Smooth muscle cell (in vitro differentiated cells): Measurements from ENCODE around the gene CADM4. TPM values are rescaled to one million over a fixed set of nuclear protein-coding genes. Genes with fewer than 3 reads are reported as not detected.

Source experiments
- DNase-seq: peaks from one replicate; lab custom pipeline; 2025; ENCODE audit not compliant: unreplicated experiment; lab: John Stamatoyannopoulos, UW
- H2AFZ ChIP-seq: fragments of 200-600 bp; sonication (generic); 2 replicates; pipeline ENCODE4 v1.6.0; 2016; ENCODE audit warnings: antibody characterized with exemption, low read depth, mild to moderate bottlenecking
- H3F3A ChIP-seq: fragments of 200-600 bp; sonication (generic); 2 replicates; pipeline ENCODE4 v1.6.0; 2017; ENCODE audit warnings: antibody characterized with exemption, low read depth
- H3K27ac ChIP-seq: fragments of 200-600 bp; sonication (generic); 2 replicates; pipeline ENCODE4 v1.5.1; 2016; ENCODE audit warnings: low read depth, mild to moderate bottlenecking
- H3K27me3 ChIP-seq: fragments of 200-600 bp; sonication (generic); 2 replicates; pipeline ENCODE4 v1.6.1; 2016; ENCODE audit warnings: low read depth, mild to moderate bottlenecking
- H3K36me3 ChIP-seq: fragments of 200-600 bp; sonication (generic); 2 replicates; pipeline ENCODE4 v1.5.1; 2016; ENCODE audit warnings: low read depth
- H3K4me1 ChIP-seq: fragments of 200-600 bp; sonication (generic); 2 replicates; pipeline ENCODE4 v1.5.1; 2016; ENCODE audit warnings: low read depth
- H3K4me2 ChIP-seq: fragments of 200-600 bp; sonication (generic); 2 replicates; pipeline ENCODE4 v1.6.0; 2016; ENCODE audit warnings: mild to moderate bottlenecking
- H3K4me3 ChIP-seq: fragments of 200-600 bp; sonication (generic); 2 replicates; pipeline ENCODE4 v1.5.1; 2016; ENCODE audit warnings: mild to moderate bottlenecking
- H3K79me2 ChIP-seq: fragments of 200-600 bp; sonication (generic); 2 replicates; pipeline ENCODE4 v1.6.0; 2016; ENCODE audit warnings: low read depth, mild to moderate bottlenecking
- H3K9ac ChIP-seq: fragments of 200-600 bp; sonication (generic); 2 replicates; pipeline ENCODE4 v1.6.0; 2016; ENCODE audit warnings: low read depth
- H3K9me3 ChIP-seq: fragments of 200-600 bp; sonication (generic); replicated peaks from 2 replicates; pipeline ENCODE4 v1.5.1; 2016; ENCODE audit warnings: low read depth
- H4K20me1 ChIP-seq: fragments of 200-600 bp; sonication (generic); 2 replicates; pipeline ENCODE4 v1.6.0; 2016; ENCODE audit warnings: low read depth
- WGBS: methylation state at CpG from one replicate; pipeline ENCODE4 v1.1.7; 2016; ENCODE audit warnings: low lambda C conversion rate; 5-methylcytosine and 5-hydroxymethylcytosine counted together
- polyA plus RNA-seq: library from polyadenylated mRNA; unstranded; fragments of >200 nt; fragmentation: Nextera tagmentation; extraction: Ambion mirVana; gene quantifications from 2 replicates; pipeline ENCODE4 v1.2.1, GENCODE V29; 2016
- total RNA-seq: library from RNA; depleted of rRNA; stranded (reverse); fragments of >200 nt; gene quantifications from 2 replicates; pipeline ENCODE4 v1.2.3, GENCODE V29; 2014
- TF ChIP-seq, protein P1 (sequence below): fragments of 200-600 bp; sonication (generic); IDR thresholded peaks from 2 replicates; pipeline ENCODE4 v1.5.1; 2017; ENCODE audit warnings: borderline replicate concordance, mild to moderate bottlenecking, antibody characterized with exemption; ENCODE audit not compliant: insufficient read depth, poor library complexity, severe bottlenecking

The CADM4 gene
- total and polyA plus RNA-seq, 2 experiments from 2014 or later, result 1.9 to 2.4 TPM

DNA sequence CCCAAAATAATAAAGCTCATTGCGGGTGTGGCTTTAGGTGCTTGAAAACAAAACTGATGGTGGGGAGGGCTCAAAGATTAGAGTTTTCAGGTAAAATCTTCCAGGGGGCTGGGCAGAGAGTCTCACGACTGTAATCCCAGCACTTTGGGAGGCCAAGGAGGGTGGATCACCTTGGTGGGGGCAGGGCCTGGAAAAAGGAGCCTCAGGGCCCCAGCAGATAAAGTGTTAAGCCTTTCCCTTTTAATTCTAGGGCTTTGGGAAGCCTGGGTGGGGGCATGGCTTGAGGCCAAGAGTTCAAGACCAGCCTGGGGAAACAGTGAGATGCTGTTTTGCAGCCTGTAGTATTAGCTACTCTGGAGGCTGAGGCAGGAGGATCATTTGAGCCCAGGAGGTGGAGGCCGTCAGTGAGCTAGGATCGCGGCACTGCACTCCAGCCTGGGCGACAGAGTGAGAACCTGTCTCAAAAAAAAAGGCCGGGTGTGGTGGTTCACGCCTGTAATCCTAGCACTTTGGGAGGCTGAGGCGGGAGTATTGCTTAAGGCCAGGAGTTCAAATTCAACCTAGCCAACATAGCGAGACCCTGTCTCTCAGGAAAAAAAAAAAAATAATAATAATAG is 45.5 kb downstream of the CADM4 start:
- Histone ChIP-seq H3K4me1 (peaks cover 13% of the 10 kb centered on the region), H3K27me3 (no peaks in the 10 kb centered on the region), H3K9me3 (no peaks in the 10 kb centered on the region), H3K79me2 (peaks cover 58% of the 10 kb centered on the region), H3F3A (no peaks in the 10 kb centered on the region), H3K9ac (peak overlapping the region; percentile 96), H4K20me1 (peaks cover 50% of the 10 kb centered on the region), H3K27ac (peak overlapping the region; percentile 100), H3K4me3 (peak overlapping the region; percentile 81), H3K4me2 (peak overlapping the region; percentile 91), H3K36me3 (no peaks in the 10 kb centered on the region), H2AFZ (no peak overlapping the region)
- no peak for DNase-seq
- TF ChIP-seq, protein P1, sequence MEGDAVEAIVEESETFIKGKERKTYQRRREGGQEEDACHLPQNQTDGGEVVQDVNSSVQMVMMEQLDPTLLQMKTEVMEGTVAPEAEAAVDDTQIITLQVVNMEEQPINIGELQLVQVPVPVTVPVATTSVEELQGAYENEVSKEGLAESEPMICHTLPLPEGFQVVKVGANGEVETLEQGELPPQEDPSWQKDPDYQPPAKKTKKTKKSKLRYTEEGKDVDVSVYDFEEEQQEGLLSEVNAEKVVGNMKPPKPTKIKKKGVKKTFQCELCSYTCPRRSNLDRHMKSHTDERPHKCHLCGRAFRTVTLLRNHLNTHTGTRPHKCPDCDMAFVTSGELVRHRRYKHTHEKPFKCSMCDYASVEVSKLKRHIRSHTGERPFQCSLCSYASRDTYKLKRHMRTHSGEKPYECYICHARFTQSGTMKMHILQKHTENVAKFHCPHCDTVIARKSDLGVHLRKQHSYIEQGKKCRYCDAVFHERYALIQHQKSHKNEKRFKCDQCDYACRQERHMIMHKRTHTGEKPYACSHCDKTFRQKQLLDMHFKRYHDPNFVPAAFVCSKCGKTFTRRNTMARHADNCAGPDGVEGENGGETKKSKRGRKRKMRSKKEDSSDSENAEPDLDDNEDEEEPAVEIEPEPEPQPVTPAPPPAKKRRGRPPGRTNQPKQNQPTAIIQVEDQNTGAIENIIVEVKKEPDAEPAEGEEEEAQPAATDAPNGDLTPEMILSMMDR, result no peak
- 97% methylated on average over 10 of the region's 10 CpGs for WGBS

DNA sequence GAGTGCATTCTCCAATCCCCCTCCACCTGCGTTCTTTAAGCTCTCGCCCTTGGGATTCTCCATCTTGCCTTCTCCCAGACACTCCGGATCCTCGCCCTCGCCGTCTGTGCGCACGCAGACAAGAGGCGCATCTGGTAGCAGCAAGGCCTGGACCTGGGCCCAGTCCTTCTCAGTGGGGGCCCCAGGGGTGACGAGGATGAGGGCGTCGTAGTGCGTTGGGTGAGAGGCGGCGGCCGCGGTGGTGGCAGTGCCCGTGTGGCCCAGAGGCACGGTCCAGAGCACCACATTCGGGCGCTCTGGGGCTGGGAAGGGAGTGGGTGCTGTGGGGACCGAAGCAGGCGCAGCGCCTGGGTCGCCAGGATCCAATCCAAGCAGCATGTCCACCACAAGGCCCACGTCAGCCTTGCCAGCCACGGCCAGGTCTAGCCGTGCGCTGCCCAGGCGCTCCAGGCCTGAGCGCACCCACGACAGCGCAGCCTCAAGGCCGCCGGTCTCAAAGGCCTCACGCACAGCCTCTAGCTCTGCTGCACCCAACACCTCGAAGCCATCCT is 46.8 kb downstream of the CADM4 start:
- H3K36me3 ChIP-seq, result no peaks in the 10 kb centered on the region
- H3F3A ChIP-seq, result no peaks in the 10 kb centered on the region
- no peak for DNase-seq
- no peak overlapping the region for H3K4me3 ChIP-seq
- H3K9me3 ChIP-seq, result no peaks in the 10 kb centered on the region
- no peak overlapping the region for H2AFZ ChIP-seq
- H3K9ac ChIP-seq, result no peak overlapping the region
- TF ChIP-seq, protein P1, result no peak
- H4K20me1 ChIP-seq, result peaks cover 50% of the 10 kb centered on the region
- 96% methylated on average over 33 of the region's 37 CpGs for WGBS
- H3K79me2 ChIP-seq, result peaks cover 53% of the 10 kb centered on the region
- peaks cover 11% of the 10 kb centered on the region for H3K4me1 ChIP-seq
- H3K27ac ChIP-seq, result no peak overlapping the region
- H3K4me2 ChIP-seq, result no peak overlapping the region
- H3K27me3 ChIP-seq, result no peaks in the 10 kb centered on the region

- no peak overlapping the region for H3K27ac ChIP-seq
- WGBS, result 97% methylated on average over 51 of the region's 63 CpGs
- H3K9ac ChIP-seq, result no peak overlapping the region
- no peaks in the 10 kb centered on the region for H3F3A ChIP-seq
- TF ChIP-seq, protein P1, result no peak
- H4K20me1 ChIP-seq, result peaks cover 55% of the 10 kb centered on the region
- no peaks in the 10 kb centered on the region for H3K27me3 ChIP-seq
- H3K4me1 ChIP-seq, result peaks cover 4% of the 10 kb centered on the region
- H3K4me2 ChIP-seq, result no peak overlapping the region
- DNase-seq, result no peak
- H2AFZ ChIP-seq, result no peak overlapping the region
- no peaks in the 10 kb centered on the region for H3K9me3 ChIP-seq
- peaks cover 46% of the 10 kb centered on the region for H3K79me2 ChIP-seq
- H3K36me3 ChIP-seq, result no peaks in the 10 kb centered on the region
- no peak overlapping the region for H3K4me3 ChIP-seq
Measured at GRCh38 chr19:43591904-43592772, 47.5 kb downstream of the CADM4 start.
